Neuronal stem cell (in vitro differentiated cells): Measurements from ENCODE around the gene FAM50A.

Source experiments
- DNase-seq: peaks from one replicate; pipeline ENCODE4 v3.0.0-alpha.2; 2013; ENCODE audit warnings: low spot score
- H2AFZ ChIP-seq: one replicate; pipeline ENCODE4 v1.6.1; 2013; ENCODE audit warnings: mild to moderate bottlenecking, low read length, inconsistent platforms
- H2AK5ac ChIP-seq: 2 replicates; pipeline ENCODE4 v1.6.1; 2013; ENCODE audit warnings: low read depth, mild to moderate bottlenecking, inconsistent platforms, low read length, moderate library complexity, mixed read lengths
- H2BK120ac ChIP-seq: 2 replicates; pipeline ENCODE4 v1.6.1; 2013; ENCODE audit warnings: low read depth, mild to moderate bottlenecking, inconsistent platforms, low read length, moderate library complexity, mixed read lengths
- H2BK12ac ChIP-seq: one replicate; pipeline ENCODE4 v1.6.1; 2013; ENCODE audit warnings: low read length, inconsistent platforms
- H2BK15ac ChIP-seq: 2 replicates; pipeline ENCODE4 v1.6.1; 2013; ENCODE audit warnings: mild to moderate bottlenecking, low read length, inconsistent platforms, mixed read lengths
- H2BK5ac ChIP-seq: one replicate; pipeline ENCODE4 v1.6.1; 2013; ENCODE audit warnings: inconsistent platforms, mild to moderate bottlenecking, low read length, moderate library complexity
- H3K14ac ChIP-seq: one replicate; pipeline ENCODE4 v1.6.1; 2013; ENCODE audit warnings: low read length, inconsistent platforms
- H3K18ac ChIP-seq: 2 replicates; pipeline ENCODE4 v1.6.1; 2013; ENCODE audit warnings: low read length, inconsistent platforms
- H3K23ac ChIP-seq: 2 replicates; pipeline ENCODE4 v1.6.1; 2013; ENCODE audit warnings: low read depth, mild to moderate bottlenecking, mixed read lengths, low read length, inconsistent platforms; ENCODE audit not compliant: poor library complexity
- H3K27ac ChIP-seq: replicated peaks from 3 replicates; pipeline ENCODE4 v1.5.1; 2013; ENCODE audit warnings: low read length, inconsistent platforms
- H3K27me3 ChIP-seq, 3 experiments: 2 replicates each; pipeline ENCODE4 v1.6.1; 2013; ENCODE audit warnings: low read length in 3 of 3, mild to moderate bottlenecking in 2 of 3, inconsistent platforms in 1 of 3, low read depth in 1 of 3, mixed read lengths in 1 of 3, moderate library complexity in 1 of 3; ENCODE audit not compliant: control insufficient read depth in 3 of 3, insufficient read depth in 3 of 3
- H3K36me3 ChIP-seq, 2 donors: replicated peaks in 1 of 2; 2 replicates each; pipeline ENCODE4 v1.6.1; 2013; ENCODE audit warnings: low read length in 2 of 2; ENCODE audit not compliant: control insufficient read depth in 2 of 2, insufficient read depth in 2 of 2
- H3K4ac ChIP-seq: 2 replicates; pipeline ENCODE4 v1.6.1; 2013; ENCODE audit warnings: inconsistent platforms, mild to moderate bottlenecking, low read length, moderate library complexity
- H3K4me1 ChIP-seq, 2 donors: 1 replicate in 1 of 2; 2 replicates in 1 of 2; pipeline ENCODE4 v1.6.1; 2013; ENCODE audit warnings: low read length in 2 of 2, low read depth in 1 of 2; ENCODE audit not compliant: control insufficient read depth in 2 of 2, insufficient read depth in 1 of 2
- H3K4me2 ChIP-seq: one replicate; pipeline ENCODE4 v1.6.1; 2013; ENCODE audit warnings: mild to moderate bottlenecking, low read length, inconsistent platforms; ENCODE audit not compliant: insufficient read depth, poor library complexity, severe bottlenecking
- H3K4me3 ChIP-seq, 2 donors: 2 replicates each; pipeline ENCODE4 v1.5.1; 2013; ENCODE audit warnings: low read length in 2 of 2, mild to moderate bottlenecking in 2 of 2, inconsistent platforms in 1 of 2, moderate library complexity in 1 of 2
- H3K79me1 ChIP-seq: one replicate; pipeline ENCODE4 v1.6.1; 2013; ENCODE audit warnings: low read depth, mild to moderate bottlenecking, inconsistent platforms, low read length, moderate library complexity
- H3K9ac ChIP-seq: one replicate; pipeline ENCODE4 v1.6.1; 2013; ENCODE audit warnings: mild to moderate bottlenecking, low read depth, low read length, inconsistent platforms; ENCODE audit not compliant: poor library complexity
- H3K9me3 ChIP-seq, 2 donors: replicated peaks in 1 of 2; 2 replicates each; pipeline versions ENCODE3 to v1.6.1; 2013; ENCODE audit warnings: low read length in 2 of 2, mild to moderate bottlenecking in 2 of 2, inconsistent platforms in 1 of 2, low read depth in 1 of 2, mixed read lengths in 1 of 2, moderate library complexity in 1 of 2; ENCODE audit not compliant: control insufficient read depth in 2 of 2, insufficient read depth in 1 of 2
- H4K8ac ChIP-seq: one replicate; pipeline ENCODE4 v1.6.1; 2013; ENCODE audit warnings: low read depth, mild to moderate bottlenecking, inconsistent platforms, low read length, moderate library complexity
- H4K91ac ChIP-seq: one replicate; pipeline ENCODE4 v1.6.1; 2013; ENCODE audit warnings: low read length, low read depth, mild to moderate bottlenecking, inconsistent platforms; ENCODE audit not compliant: poor library complexity
- WGBS, 2 donors: extraction: QIAGEN DNeasy Blood & Tissue Kit; methylation state at CpG; one replicate each; pipeline ENCODE4 v1.1.7; 2013; ENCODE audit warnings: missing lambda C conversion rate in 2 of 2, mixed read lengths in 1 of 2; ENCODE audit not compliant: insufficient read length in 2 of 2, insufficient replicate concordance in 1 of 2; ENCODE audit errors: extremely low coverage in 2 of 2; 5-methylcytosine and 5-hydroxymethylcytosine counted together

FAM50A gene

GRCh38 chrX:154469114-154469513 is 25.2 kb downstream of the FAM50A start:
- H3K18ac ChIP-seq: no peak overlapping the region
- no peak overlapping the region for H2AFZ ChIP-seq
- H2AK5ac ChIP-seq: no peak overlapping the region
- no peak overlapping the region for H3K4ac ChIP-seq
- no peak overlapping the region for H3K4me2 ChIP-seq
- no CpG with 5 or more reads among the region's 9 CpGs for WGBS, 2 donors
- H4K8ac ChIP-seq: no peak overlapping the region
- no peak overlapping the region for H2BK120ac ChIP-seq
- H3K4me1 ChIP-seq: no peaks in the 10 kb centered on the region
- no peaks in the 10 kb centered on the region for H3K27me3 ChIP-seq
- H4K91ac ChIP-seq: no peak overlapping the region
- DNase-seq: no peak
- H3K79me1 ChIP-seq: peaks cover 2% of the 10 kb centered on the region
- no peak overlapping the region for H3K9ac ChIP-seq
- H3K36me3 ChIP-seq: peaks cover 15 to 81% of the 10 kb centered on the region in 2 donors
- H3K23ac ChIP-seq: no peak overlapping the region
- no peaks in the 10 kb centered on the region for H3K9me3 ChIP-seq
- no peak overlapping the region for H3K27ac ChIP-seq
- H2BK15ac ChIP-seq: no peak overlapping the region
- H2BK12ac ChIP-seq: no peak overlapping the region
- no peak overlapping the region for H3K4me3 ChIP-seq
- no peak overlapping the region for H3K14ac ChIP-seq
- no peak overlapping the region for H2BK5ac ChIP-seq

DNA sequence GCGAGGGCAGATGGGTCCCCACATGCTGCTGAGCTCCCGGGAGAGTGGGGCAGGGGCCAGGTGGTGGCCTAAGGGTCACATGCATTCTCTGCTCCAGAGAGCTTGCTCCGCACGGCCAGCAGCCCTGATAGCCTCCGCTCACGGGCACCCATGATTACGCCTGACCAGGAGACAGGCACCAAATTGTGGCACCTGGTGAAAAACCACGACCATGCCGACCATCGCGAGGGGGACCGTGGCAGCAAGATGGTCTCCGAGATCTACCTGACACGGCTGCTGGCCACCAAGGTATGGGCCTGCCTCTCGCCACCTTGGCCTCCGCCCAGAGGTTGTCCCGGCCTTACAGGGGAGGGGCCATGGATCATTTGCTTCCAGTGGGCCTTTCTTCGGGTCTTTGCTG is 25.9 kb downstream of the FAM50A start:
- H2AFZ ChIP-seq: no peak overlapping the region

GRCh38 chrX:154470434-154470833 is 26.5 kb downstream of the FAM50A start:
- no peak overlapping the region for H3K23ac ChIP-seq
- no peak overlapping the region for H2BK12ac ChIP-seq
- H2BK120ac ChIP-seq: no peak overlapping the region
- no peak overlapping the region for H3K4me2 ChIP-seq
- H3K4ac ChIP-seq: no peak overlapping the region
- H3K4me1 ChIP-seq: no peaks in the 10 kb centered on the region
- no peak overlapping the region for H3K18ac ChIP-seq
- no peak overlapping the region for H4K8ac ChIP-seq
- H3K36me3 ChIP-seq: peaks cover 15 to 70% of the 10 kb centered on the region in 2 donors
- no peak overlapping the region for H3K4me3 ChIP-seq
- H3K27me3 ChIP-seq: no peaks in the 10 kb centered on the region
- no peak overlapping the region for H3K14ac ChIP-seq
- WGBS, 2 donors: no CpG with 5 or more reads among the region's 14 CpGs
- no peak overlapping the region for H2BK5ac ChIP-seq
- DNase-seq: no peak
- H3K79me1 ChIP-seq: peaks cover 2% of the 10 kb centered on the region
- no peak overlapping the region for H4K91ac ChIP-seq
- H2BK15ac ChIP-seq: no peak overlapping the region
- H2AK5ac ChIP-seq: no peak overlapping the region
- H3K27ac ChIP-seq: no peak overlapping the region
- H3K9ac ChIP-seq: no peak overlapping the region
- no peak overlapping the region for H2AFZ ChIP-seq
- no peaks in the 10 kb centered on the region for H3K9me3 ChIP-seq

More for the DNA sequence above, 25.9 kb downstream of the FAM50A start:
- Histone ChIP-seq H3K4me1 (no peaks in the 10 kb centered on the region), H3K36me3 (peaks cover 15 to 76% of the 10 kb centered on the region in 2 donors), H3K4ac (no peak overlapping the region), H3K27me3 (no peaks in the 10 kb centered on the region), H4K91ac (no peak overlapping the region), H3K23ac (no peak overlapping the region), H2AK5ac (no peak overlapping the region), H3K14ac (no peak overlapping the region), H2BK12ac (no peak overlapping the region), H2BK15ac (no peak overlapping the region), H3K4me2 (no peak overlapping the region), H3K9me3 (no peaks in the 10 kb centered on the region), H2BK5ac (no peak overlapping the region), H3K79me1 (peaks cover 2% of the 10 kb centered on the region), H3K27ac (no peak overlapping the region), H2BK120ac (no peak overlapping the region), H3K9ac (no peak overlapping the region), H3K4me3 (no peak overlapping the region), H4K8ac (no peak overlapping the region), H3K18ac (no peak overlapping the region)
- WGBS, 2 donors: no CpG with 5 or more reads among the region's 18 CpGs
- no peak for DNase-seq

DNA sequence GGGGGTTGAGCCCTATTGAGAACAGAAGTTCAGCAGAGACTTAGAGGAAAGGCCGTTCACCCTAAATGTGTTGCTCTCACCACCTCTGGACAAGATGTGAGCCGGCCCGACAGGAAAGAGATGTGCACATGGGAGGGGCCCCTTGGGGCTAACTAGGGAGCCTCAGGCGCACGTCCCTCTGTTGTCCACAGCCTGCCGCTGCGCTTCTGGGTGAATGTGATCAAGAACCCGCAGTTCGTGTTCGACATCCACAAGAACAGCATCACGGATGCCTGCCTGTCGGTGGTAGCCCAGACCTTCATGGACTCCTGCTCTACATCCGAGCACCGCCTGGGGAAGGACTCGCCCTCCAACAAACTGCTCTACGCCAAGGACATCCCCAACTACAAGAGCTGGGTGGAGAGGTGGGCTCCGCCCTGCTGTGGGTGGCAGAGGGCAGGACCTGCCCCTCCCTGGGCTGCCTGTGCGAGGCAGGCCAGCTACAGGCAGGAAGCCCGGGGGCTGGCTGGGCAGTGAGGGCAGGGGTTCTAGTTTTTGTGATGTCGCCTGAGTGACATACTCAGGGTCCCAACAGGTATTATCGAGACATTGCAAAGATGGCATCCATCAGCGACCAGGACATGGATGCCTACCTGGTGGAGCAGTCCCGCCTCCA is 27.1 kb downstream of the FAM50A start:
- no peak overlapping the region for H2AK5ac ChIP-seq
- H3K4ac ChIP-seq: no peak overlapping the region
- H2BK15ac ChIP-seq: no peak overlapping the region
- no peak overlapping the region for H3K9ac ChIP-seq
- no peak overlapping the region for H3K4me3 ChIP-seq
- H2BK5ac ChIP-seq: no peak overlapping the region
- H3K27me3 ChIP-seq: no peaks in the 10 kb centered on the region
- H3K14ac ChIP-seq: no peak overlapping the region
- H2AFZ ChIP-seq: no peak overlapping the region
- H2BK12ac ChIP-seq: no peak overlapping the region
- no peak for DNase-seq
- no peaks in the 10 kb centered on the region for H3K9me3 ChIP-seq
- no peak overlapping the region for H3K27ac ChIP-seq
- no peak overlapping the region for H3K18ac ChIP-seq
- no peak overlapping the region for H3K23ac ChIP-seq
- H3K4me1 ChIP-seq: no peaks in the 10 kb centered on the region
- H3K79me1 ChIP-seq: peaks cover 2% of the 10 kb centered on the region
- peaks cover 15 to 66% of the 10 kb centered on the region in 2 donors for H3K36me3 ChIP-seq
- H3K4me2 ChIP-seq: no peak overlapping the region
- H4K8ac ChIP-seq: no peak overlapping the region
- H4K91ac ChIP-seq: no peak overlapping the region
- no CpG with 5 or more reads among the region's 23 CpGs for WGBS, 2 donors
- no peak overlapping the region for H2BK120ac ChIP-seq
